ENCODE data around the gene ADAMTSL3.

ADAMTSL3 gene, protein sequence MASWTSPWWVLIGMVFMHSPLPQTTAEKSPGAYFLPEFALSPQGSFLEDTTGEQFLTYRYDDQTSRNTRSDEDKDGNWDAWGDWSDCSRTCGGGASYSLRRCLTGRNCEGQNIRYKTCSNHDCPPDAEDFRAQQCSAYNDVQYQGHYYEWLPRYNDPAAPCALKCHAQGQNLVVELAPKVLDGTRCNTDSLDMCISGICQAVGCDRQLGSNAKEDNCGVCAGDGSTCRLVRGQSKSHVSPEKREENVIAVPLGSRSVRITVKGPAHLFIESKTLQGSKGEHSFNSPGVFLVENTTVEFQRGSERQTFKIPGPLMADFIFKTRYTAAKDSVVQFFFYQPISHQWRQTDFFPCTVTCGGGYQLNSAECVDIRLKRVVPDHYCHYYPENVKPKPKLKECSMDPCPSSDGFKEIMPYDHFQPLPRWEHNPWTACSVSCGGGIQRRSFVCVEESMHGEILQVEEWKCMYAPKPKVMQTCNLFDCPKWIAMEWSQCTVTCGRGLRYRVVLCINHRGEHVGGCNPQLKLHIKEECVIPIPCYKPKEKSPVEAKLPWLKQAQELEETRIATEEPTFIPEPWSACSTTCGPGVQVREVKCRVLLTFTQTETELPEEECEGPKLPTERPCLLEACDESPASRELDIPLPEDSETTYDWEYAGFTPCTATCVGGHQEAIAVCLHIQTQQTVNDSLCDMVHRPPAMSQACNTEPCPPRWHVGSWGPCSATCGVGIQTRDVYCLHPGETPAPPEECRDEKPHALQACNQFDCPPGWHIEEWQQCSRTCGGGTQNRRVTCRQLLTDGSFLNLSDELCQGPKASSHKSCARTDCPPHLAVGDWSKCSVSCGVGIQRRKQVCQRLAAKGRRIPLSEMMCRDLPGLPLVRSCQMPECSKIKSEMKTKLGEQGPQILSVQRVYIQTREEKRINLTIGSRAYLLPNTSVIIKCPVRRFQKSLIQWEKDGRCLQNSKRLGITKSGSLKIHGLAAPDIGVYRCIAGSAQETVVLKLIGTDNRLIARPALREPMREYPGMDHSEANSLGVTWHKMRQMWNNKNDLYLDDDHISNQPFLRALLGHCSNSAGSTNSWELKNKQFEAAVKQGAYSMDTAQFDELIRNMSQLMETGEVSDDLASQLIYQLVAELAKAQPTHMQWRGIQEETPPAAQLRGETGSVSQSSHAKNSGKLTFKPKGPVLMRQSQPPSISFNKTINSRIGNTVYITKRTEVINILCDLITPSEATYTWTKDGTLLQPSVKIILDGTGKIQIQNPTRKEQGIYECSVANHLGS (N-terminal part only)

GRCh38 chr15:83653639-83654378, at the start of gene ADAMTSL3:
TSS of gene ADAMTSL3 (plus strand) at chr15:83654123. CDS start at chr15:83655762, 1,639 bp downstream.
- DNase-seq (ENCODE audit: low read depth) = no peak
- H3K4me3 ChIP-seq (ENCODE audit: low read depth, low read length) = no peak within 1 kb of the TSS
- TF ChIP-seq, protein P1, sequence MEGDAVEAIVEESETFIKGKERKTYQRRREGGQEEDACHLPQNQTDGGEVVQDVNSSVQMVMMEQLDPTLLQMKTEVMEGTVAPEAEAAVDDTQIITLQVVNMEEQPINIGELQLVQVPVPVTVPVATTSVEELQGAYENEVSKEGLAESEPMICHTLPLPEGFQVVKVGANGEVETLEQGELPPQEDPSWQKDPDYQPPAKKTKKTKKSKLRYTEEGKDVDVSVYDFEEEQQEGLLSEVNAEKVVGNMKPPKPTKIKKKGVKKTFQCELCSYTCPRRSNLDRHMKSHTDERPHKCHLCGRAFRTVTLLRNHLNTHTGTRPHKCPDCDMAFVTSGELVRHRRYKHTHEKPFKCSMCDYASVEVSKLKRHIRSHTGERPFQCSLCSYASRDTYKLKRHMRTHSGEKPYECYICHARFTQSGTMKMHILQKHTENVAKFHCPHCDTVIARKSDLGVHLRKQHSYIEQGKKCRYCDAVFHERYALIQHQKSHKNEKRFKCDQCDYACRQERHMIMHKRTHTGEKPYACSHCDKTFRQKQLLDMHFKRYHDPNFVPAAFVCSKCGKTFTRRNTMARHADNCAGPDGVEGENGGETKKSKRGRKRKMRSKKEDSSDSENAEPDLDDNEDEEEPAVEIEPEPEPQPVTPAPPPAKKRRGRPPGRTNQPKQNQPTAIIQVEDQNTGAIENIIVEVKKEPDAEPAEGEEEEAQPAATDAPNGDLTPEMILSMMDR (IDR thresholded peaks at IDR 0.05; ENCODE audit: insufficient read depth, low read depth, low read length, missing control alignments) = no peak

GRCh38 chr15:83604549-83604948, 49.4 kb upstream of the ADAMTSL3 start:
- no peak for DNase-seq (ENCODE audit: low read depth)
- no peak overlapping the region for H3K4me3 ChIP-seq (ENCODE audit: low read depth, low read length)
- TF ChIP-seq, protein P1 (IDR thresholded peaks at IDR 0.05; ENCODE audit: insufficient read depth, low read depth, low read length, missing control alignments) = no peak

DNA sequence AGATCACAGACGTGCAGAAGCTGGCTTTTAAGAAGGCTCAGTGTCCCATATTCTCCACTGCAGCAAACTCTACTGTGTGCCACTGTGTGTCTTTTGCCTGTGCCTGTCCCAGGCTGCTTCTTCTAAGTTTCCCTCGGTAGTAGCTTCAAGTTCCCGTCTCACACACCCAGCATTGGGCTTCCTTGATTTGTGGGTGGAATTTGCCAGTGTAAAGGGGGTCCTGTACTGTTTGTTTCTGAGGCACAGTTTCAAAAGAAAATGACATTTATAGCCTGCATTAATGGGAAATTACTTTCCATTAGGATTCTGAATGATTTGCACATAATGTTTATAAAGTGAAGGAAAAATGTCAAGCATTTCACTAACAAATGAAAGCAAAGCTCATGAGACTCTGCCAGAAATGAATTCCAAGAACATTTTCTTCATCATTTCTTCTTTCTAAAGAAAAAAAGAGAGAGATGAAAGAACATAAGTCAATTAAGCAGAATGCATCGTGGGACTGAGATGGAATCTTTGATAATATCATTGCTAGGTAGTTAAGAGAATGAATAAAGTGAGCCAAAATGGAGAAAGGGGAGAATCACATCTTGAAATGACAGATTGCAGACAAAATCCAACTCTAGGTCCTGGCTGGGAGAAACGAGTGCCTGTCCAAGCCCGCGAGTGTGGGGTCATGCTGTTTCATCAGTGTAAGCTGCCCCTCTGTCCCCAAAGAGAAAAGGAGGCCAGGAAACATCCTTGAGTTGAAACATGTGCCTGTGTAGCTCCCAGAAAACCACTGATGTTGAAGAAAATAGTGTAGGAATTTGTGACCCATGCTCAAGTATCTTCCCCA, 48.6 kb upstream of the ADAMTSL3 start:
- no peak for DNase-seq (ENCODE audit: low read depth)
- TF ChIP-seq, protein P1 (IDR thresholded peaks at IDR 0.05; ENCODE audit: insufficient read depth, low read depth, low read length, missing control alignments) = no peak

DNA sequence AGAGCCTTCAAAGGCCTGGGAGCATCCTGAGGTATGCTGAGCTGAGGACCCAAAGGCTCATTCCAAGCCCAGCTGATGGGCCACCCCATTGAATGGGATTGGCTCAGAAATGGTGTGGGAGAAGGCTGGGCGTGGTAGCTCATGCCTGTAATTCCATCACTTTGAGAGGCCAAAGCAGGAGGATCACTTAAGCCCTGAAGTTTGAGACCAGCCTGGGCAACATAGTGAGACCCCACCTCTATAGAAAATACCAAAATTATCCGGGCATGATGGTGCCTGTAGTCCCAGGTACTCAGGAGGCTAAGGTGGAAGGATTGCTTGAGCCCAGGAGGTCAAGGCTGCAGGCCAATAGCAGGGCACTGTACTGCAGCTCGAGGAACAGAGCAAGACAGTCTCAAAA, 43.8 kb upstream of the ADAMTSL3 start:
- TF ChIP-seq, protein P1 (IDR thresholded peaks at IDR 0.05; ENCODE audit: insufficient read depth, low read depth, low read length, missing control alignments) = no peak
- H3K4me3 ChIP-seq (ENCODE audit: low read depth, low read length) = no peak overlapping the region
- no peak for DNase-seq (ENCODE audit: low read depth)

More for the DNA sequence above, 48.6 kb upstream of the ADAMTSL3 start:
- H3K4me3 ChIP-seq (ENCODE audit: low read depth, low read length) = no peak overlapping the region

GRCh38 chr15:83610901-83611685, 42.8 kb upstream of the ADAMTSL3 start:
- no peak overlapping the region for H3K4me3 ChIP-seq (ENCODE audit: low read depth, low read length)
- TF ChIP-seq, protein P1 (IDR thresholded peaks at IDR 0.05; ENCODE audit: insufficient read depth, low read depth, low read length, missing control alignments) = no peak
- no peak for DNase-seq (ENCODE audit: low read depth)
